Stimulated activated CD8-positive, alpha-beta memory T cell treated with anti-CD3 and anti-CD28 coated beads, Interleukin-7, amount 100 ng/mL, for 4 hours (primary cell): Measurements from ENCODE around the gene POPDC2.
"Not testable (repeated sequence)": the region's sequence is repeated elsewhere in the genome, so short reads cannot be mapped to it uniquely, and the experiment has no call there.

Source experiments
- DNase-seq, 2 donors: peaks; one replicate each; pipeline ENCODE4 v3.0.0-alpha.2; 2020; ENCODE audit warnings: low read depth in 2 of 2

Gene POPDC2

GRCh38 chr3:119613201-119613600 lies 47.2 kb downstream of the POPDC2 start:
- no peak for DNase-seq

GRCh38 chr3:119611664-119612063 lies 48.7 kb downstream of the POPDC2 start:
- DNase-seq = no peak

GRCh38 chr3:119609301-119609700 lies 51.1 kb downstream of the POPDC2 start:
- no peak for DNase-seq

- DNase-seq = no peak
Observed at GRCh38 chr3:119608405-119609000, 51.9 kb downstream of the POPDC2 start.

- DNase-seq = no peak
Observed at GRCh38 chr3:119604878-119605277, 55.5 kb downstream of the POPDC2 start.

DNA sequence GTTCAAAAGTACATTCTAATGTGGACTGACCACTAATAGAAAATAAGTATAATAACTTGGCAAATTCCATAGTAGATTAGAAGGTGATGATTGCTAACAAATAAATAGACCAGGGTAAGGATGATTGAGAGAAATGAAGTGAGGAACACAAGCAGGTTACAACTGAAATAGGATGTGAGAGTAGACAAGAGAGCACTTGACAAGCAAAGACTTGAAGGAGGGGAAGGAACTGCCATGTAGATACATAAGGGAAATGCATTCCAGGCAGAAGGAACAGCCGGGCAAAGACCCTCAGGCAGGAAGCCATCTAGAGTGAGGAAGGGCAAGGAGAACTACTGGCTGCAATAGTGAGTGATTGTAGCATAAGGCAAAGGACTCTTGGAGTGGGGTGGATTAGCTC lies 57.7 kb downstream of the POPDC2 start:
- no peak for DNase-seq

GRCh38 chr3:119601154-119601553 lies 59.2 kb downstream of the POPDC2 start:
- DNase-seq = no peak

DNA sequence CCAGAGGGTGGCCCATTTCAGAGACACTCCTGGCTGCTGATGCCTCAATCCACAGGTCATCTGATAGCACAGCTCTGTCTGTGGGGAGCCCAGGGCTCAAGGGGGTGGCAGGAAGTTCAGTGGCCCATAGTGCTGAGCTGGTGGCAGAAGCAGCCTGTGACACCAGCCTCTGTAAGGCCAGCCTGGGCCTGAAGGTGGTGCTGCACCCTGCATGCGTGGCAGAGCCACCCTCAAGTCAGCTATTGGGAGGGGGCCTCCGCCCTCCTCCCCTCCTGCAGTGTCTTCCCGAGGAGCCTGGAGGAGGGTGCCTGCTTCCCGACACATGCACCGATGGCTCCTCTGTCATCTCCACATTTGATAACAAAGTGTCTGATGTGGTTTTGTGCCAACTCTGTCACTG lies 59.7 kb downstream of the POPDC2 start:
- no peak for DNase-seq

GRCh38 chr3:119599558-119600174 lies 60.7 kb downstream of the POPDC2 start:
- DNase-seq = no peak

- DNase-seq = no peak
Observed at GRCh38 chr3:119598410-119599098, 61.8 kb downstream of the POPDC2 start.

GRCh38 chr3:119597548-119598288 lies 62.7 kb downstream of the POPDC2 start, which contains the start of gene PLA1A:
TSS of gene PLA1A (plus strand) at chr3:119597885. CDS start at chr3:119597914, 29 bp downstream.
- DNase-seq = no peak

DNA sequence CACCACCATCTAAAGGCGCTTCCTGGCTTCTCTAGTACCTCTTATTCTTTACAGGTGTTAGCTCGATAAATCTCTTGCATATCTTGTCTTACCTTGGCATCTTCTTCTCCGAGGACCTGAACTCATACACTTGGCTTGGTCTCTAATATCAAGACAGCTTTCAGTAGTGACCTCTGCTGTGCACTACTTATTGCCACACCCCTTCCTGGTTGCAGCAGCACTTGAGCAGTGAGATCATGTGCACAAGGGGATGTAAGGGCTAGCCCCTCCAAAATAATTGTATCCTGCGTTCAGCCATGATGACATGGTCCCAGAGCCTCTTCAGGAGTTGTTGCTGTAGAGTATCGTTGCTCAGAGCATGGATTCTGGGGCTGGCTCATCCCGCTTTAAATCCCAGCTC lies 64.0 kb downstream of the POPDC2 start:
- DNase-seq = no peak

DNA sequence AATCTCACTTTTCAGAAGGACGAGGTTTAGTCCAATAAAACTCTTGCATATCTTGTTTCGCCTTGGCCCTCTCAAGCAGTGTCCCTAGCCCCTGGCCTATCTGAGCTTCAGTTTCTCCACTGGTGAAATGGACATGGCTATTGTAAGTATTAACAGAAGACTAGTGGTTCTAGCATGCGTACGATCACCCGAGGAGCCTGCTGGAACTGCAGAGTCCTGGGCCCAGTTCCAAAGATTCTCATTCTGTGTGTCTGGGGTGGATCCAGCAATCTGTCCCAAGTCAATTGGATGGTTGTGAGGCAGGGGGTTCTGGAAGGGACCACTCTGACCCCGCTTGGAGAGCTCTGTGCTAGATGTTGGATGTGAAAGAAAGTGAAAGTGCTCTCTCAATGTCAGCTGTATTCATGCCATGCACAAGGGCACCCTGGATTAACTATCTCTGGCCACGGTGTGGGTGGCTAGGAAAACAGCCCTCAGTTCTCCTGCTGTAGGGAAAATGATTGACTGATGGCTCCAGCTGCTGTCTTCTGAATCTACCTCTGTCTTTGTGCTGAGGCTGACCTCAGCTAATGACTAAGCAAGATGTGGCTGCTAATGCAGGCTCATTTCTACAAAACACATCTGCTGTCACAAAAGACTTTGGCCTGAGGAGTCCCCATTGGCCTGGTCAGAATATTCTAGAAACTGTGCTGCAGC lies 64.6 kb downstream of the POPDC2 start:
- no peak for DNase-seq

GRCh38 chr3:119594929-119595328 lies 65.5 kb downstream of the POPDC2 start:
- DNase-seq = not testable (repeated sequence)

GRCh38 chr3:119594066-119594465 lies 66.3 kb downstream of the POPDC2 start:
- no peak for DNase-seq

DNA sequence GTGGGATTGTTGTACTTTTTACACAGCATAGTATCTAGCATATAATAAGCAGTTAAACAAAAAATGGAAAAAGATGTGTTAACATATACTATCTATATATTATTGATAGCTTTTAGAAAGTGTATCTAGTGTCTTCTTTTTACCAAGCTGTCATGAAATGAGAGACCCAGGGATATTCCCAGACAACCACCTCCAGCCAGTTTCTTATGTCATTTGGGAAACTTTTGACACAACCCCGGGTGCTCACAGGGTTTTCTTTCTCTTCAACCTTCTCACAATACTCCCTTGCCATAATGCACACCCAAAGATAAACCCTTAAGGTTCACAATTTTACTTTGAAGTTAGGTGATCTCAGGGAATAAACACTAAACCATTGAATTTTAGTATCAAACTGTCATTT lies 67.5 kb downstream of the POPDC2 start:
- DNase-seq = no peak
